ENCODE measurements around the gene CHPF.

DNA sequence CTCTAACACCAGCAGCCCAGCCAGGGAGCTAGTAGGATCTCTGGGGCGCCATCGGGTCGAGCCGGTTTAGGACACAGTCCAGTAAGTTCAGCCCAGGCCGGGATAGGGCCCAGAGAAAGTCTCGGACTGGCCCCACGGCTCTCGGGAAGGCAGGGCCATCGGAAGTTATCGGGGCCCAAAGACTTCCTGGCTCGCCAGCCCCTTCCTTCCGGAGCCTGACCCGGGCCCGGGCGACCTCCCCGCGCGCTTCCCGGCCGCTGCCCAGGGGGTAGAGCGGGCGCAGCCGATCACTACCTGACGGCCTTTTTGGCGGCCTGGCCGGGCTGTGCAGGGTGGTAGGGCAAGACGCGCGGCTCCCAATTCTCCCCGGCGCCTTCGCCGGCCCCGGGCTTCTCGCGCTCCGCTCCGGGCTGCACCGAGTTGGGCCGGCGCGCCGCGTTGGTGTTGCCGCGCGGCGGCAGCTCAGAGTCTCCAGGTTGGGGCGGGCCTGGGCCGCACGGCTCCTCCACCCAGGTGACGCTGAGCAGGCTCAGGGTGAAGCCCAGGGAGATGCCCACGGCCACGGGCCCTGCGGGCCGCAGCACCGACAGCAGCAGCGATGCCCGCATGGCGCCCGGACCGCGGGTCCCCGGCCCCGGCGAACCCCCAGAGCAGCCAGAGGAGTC, 546 bp downstream of the CHPF start:
- no peak for TF ChIP-seq CTCF (IDR thresholded peaks at IDR 0.05; ENCODE audit: insufficient read depth, low read length, poor library complexity, severe bottlenecking)
- no peak for TF ChIP-seq EZH2phosphoT487 (conservative IDR thresholded peaks at IDR 0.05; ENCODE audit: low read length)

Measured in SU-DHL-6 (cell line).